Parathyroid adenoma (tissue), 2 donors: ENCODE data around the gene ACTR3C.

Experiments used
- H2AFZ ChIP-seq: fragments of 300-600 bp; sonication (generic); one replicate; pipeline ENCODE4 v1.7.0; 2017; ENCODE audit warnings: antibody characterized with exemption, mild to moderate bottlenecking
- H3K27ac ChIP-seq: fragments of 300-600 bp; sonication (generic); one replicate; pipeline ENCODE4 v1.7.0; 2017
- H3K27me3 ChIP-seq: fragments of 300-600 bp; sonication (generic); one replicate; pipeline ENCODE4 v1.7.0; 2017; ENCODE audit warnings: low read length; ENCODE audit not compliant: control insufficient read depth, insufficient read depth
- H3K36me3 ChIP-seq: fragments of 300-600 bp; sonication (generic); one replicate; pipeline ENCODE4 v1.7.0; 2017; ENCODE audit warnings: low read length; ENCODE audit not compliant: control insufficient read depth, insufficient read depth
- H3K4me1 ChIP-seq: fragments of 300-600 bp; sonication (generic); one replicate; pipeline ENCODE4 v1.7.0; 2017; ENCODE audit warnings: control low read depth
- H3K4me2 ChIP-seq: fragments of 300-600 bp; sonication (generic); one replicate; pipeline ENCODE4 v1.7.0; 2017; ENCODE audit warnings: low read length
- H3K4me3 ChIP-seq: fragments of 300-600 bp; sonication (generic); one replicate; pipeline ENCODE4 v1.7.0; 2017; ENCODE audit warnings: low read depth, low read length
- H3K79me2 ChIP-seq: fragments of 300-600 bp; sonication (generic); one replicate; pipeline ENCODE4 v1.7.0; 2017; ENCODE audit warnings: control low read depth
- H3K9ac ChIP-seq: fragments of 300-600 bp; sonication (generic); one replicate; pipeline ENCODE4 v1.7.0; 2017; ENCODE audit warnings: mild to moderate bottlenecking
- H3K9me3 ChIP-seq: fragments of 300-600 bp; sonication (generic); one replicate; pipeline ENCODE4 v1.7.0; 2017; ENCODE audit warnings: low read length; ENCODE audit not compliant: control insufficient read depth
- TF ChIP-seq, protein P1 (sequence below): fragments of 300-600 bp; sonication (generic); IDR thresholded peaks from one replicate; pipeline ENCODE4 v1.7.0; 2017; ENCODE audit warnings: antibody characterized with exemption, mild to moderate bottlenecking
- donor health status: primary hyperparathyroidism.

The ACTR3C gene

GRCh38 chr7:150356265-150356897 lies 33.0 kb upstream of the ACTR3C start:
- H3K9ac ChIP-seq = no peak overlapping the region
- H3K36me3 ChIP-seq = no peaks in the 10 kb centered on the region
- H3K9me3 ChIP-seq = no peaks in the 10 kb centered on the region
- H3K27me3 ChIP-seq = no peaks in the 10 kb centered on the region
- H3K79me2 ChIP-seq = no peaks in the 10 kb centered on the region
- H3K4me2 ChIP-seq = no peak overlapping the region
- H3K27ac ChIP-seq = no peak overlapping the region
- H3K4me3 ChIP-seq = no peak overlapping the region
- TF ChIP-seq, protein P1, sequence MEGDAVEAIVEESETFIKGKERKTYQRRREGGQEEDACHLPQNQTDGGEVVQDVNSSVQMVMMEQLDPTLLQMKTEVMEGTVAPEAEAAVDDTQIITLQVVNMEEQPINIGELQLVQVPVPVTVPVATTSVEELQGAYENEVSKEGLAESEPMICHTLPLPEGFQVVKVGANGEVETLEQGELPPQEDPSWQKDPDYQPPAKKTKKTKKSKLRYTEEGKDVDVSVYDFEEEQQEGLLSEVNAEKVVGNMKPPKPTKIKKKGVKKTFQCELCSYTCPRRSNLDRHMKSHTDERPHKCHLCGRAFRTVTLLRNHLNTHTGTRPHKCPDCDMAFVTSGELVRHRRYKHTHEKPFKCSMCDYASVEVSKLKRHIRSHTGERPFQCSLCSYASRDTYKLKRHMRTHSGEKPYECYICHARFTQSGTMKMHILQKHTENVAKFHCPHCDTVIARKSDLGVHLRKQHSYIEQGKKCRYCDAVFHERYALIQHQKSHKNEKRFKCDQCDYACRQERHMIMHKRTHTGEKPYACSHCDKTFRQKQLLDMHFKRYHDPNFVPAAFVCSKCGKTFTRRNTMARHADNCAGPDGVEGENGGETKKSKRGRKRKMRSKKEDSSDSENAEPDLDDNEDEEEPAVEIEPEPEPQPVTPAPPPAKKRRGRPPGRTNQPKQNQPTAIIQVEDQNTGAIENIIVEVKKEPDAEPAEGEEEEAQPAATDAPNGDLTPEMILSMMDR = peak; percentile 80
- H3K4me1 ChIP-seq = no peaks in the 10 kb centered on the region
- H2AFZ ChIP-seq = no peak overlapping the region

GRCh38 chr7:150355666-150356059 lies 32.3 kb upstream of the ACTR3C start:
- H3K4me3 ChIP-seq = no peak overlapping the region
- H3K27me3 ChIP-seq = no peaks in the 10 kb centered on the region
- H3K4me2 ChIP-seq = no peak overlapping the region
- no peak overlapping the region for H2AFZ ChIP-seq
- no peak overlapping the region for H3K27ac ChIP-seq
- H3K9me3 ChIP-seq = no peaks in the 10 kb centered on the region
- H3K79me2 ChIP-seq = no peaks in the 10 kb centered on the region
- no peaks in the 10 kb centered on the region for H3K4me1 ChIP-seq
- no peak overlapping the region for H3K9ac ChIP-seq
- TF ChIP-seq, protein P1 = no peak
- H3K36me3 ChIP-seq = no peaks in the 10 kb centered on the region

GRCh38 chr7:150351587-150352194 lies 28.3 kb upstream of the ACTR3C start:
- no peak overlapping the region for H3K4me2 ChIP-seq
- H3K9ac ChIP-seq = no peak overlapping the region
- H3K79me2 ChIP-seq = no peaks in the 10 kb centered on the region
- H3K27me3 ChIP-seq = no peaks in the 10 kb centered on the region
- H3K9me3 ChIP-seq = no peaks in the 10 kb centered on the region
- no peak overlapping the region for H2AFZ ChIP-seq
- H3K36me3 ChIP-seq = no peaks in the 10 kb centered on the region
- H3K27ac ChIP-seq = no peak overlapping the region
- H3K4me1 ChIP-seq = no peaks in the 10 kb centered on the region
- no peak overlapping the region for H3K4me3 ChIP-seq
- TF ChIP-seq, protein P1 = no peak

GRCh38 chr7:150346922-150347321 lies 23.6 kb upstream of the ACTR3C start:
- Histone ChIP-seq H3K9me3 (no peaks in the 10 kb centered on the region), H3K27ac (no peak overlapping the region), H3K4me1 (peaks cover 3% of the 10 kb centered on the region), H3K36me3 (no peaks in the 10 kb centered on the region), H2AFZ (no peak overlapping the region), H3K4me2 (no peak overlapping the region), H3K9ac (no peak overlapping the region), H3K27me3 (no peaks in the 10 kb centered on the region), H3K79me2 (no peaks in the 10 kb centered on the region), H3K4me3 (no peak overlapping the region)
- TF ChIP-seq, protein P1 = no peak

DNA sequence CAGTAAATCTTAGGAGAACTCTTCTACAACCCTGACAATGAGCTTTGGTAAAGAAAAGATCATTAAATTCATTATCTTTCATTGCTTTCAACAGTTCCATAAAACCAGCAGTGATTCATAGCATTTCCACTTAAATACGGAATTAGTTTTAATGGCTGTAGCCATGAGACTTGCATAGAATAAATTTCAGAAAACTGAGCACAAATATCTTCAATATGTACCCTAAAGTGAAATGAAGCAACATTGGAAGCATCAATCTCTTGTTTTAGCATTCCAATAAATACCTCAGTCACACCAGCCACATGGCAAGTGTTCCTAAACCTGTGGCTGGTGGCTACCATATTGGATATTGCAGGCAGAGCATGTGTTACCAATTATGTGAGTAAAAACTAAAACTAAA lies 21.7 kb upstream of the ACTR3C start:
- Histone ChIP-seq H3K27ac (no peak overlapping the region), H3K9me3 (no peaks in the 10 kb centered on the region), H2AFZ (no peak overlapping the region), H3K79me2 (no peaks in the 10 kb centered on the region), H3K4me1 (peaks cover 3% of the 10 kb centered on the region), H3K4me3 (no peak overlapping the region), H3K9ac (no peak overlapping the region), H3K36me3 (no peaks in the 10 kb centered on the region), H3K4me2 (no peak overlapping the region), H3K27me3 (no peaks in the 10 kb centered on the region)
- TF ChIP-seq, protein P1 = no peak
